A549 (cell line): ENCODE data around the gene MAPK4. TPM values are rescaled to one million over a fixed set of nuclear protein-coding genes. Genes with fewer than 3 reads are reported as not detected.

Source experiments
- ATAC-seq, 2 experiments: fragments of 200-7000 bp in 1 of 2; fragments of >200 bp in 1 of 2; cut with Nextera tagmentation in 1 of 2; cut with Tn5 transposase in 1 of 2; 3 replicates each; pipeline versions ENCODE4 v1.8.0 to v1.9.1; 2018 to 2020; ENCODE audit warnings: mild to moderate bottlenecking in 1 of 2, moderate library complexity in 1 of 2
- CTCF ChIA-PET: fragments of 300-600 bp; sonication (Branson Sonifier 250); formaldehyde crosslinking; extraction: SDS; loops from one replicate; lab custom pipeline; 2021; ENCODE audit warnings: antibody characterized with exemption, inconsistent platforms; lab: Yijun Ruan, JAX
- POLR2A ChIA-PET: fragments of 350-600 bp; formaldehyde crosslinking; extraction: SDS; loops from one replicate; lab custom pipeline; 2021; ENCODE audit warnings: antibody characterized with exemption, inconsistent platforms; lab: Yijun Ruan, JAX
- DNase-seq, 2 experiments: peaks; one replicate each; pipeline versions ENCODE4 v3.0.0 to v3.0.0-alpha.2; 2011 to 2016; ENCODE audit warnings: low read depth in 1 of 2, low spot score in 1 of 2
- FAIRE-seq: peaks from 2 replicates; lab custom pipeline; 2011; peaks lifted over from hg19 to GRCh38; lab: Jason Lieb, UNC
- H3K27ac ChIP-seq, 2 experiments: fragments of >200 bp; sonication (Bioruptor Twin); formaldehyde crosslinking; 3 replicates each; pipeline ENCODE4 v1.5.1; 2016 to 2017
- H3K4me1 ChIP-seq: fragments of >200 bp; sonication (Bioruptor Twin); formaldehyde crosslinking; 3 replicates; pipeline ENCODE4 v1.6.1; 2016
- H3K4me2 ChIP-seq: fragments of >200 bp; sonication (Bioruptor Twin); formaldehyde crosslinking; 3 replicates; pipeline ENCODE4 v1.6.1; 2016
- H3K4me3 ChIP-seq: fragments of >200 bp; sonication (Bioruptor Twin); formaldehyde crosslinking; 3 replicates; pipeline ENCODE4 v1.5.1; 2016
- H3K9me3 ChIP-seq: fragments of >200 bp; sonication (Bioruptor Twin); formaldehyde crosslinking; 3 replicates; pipeline ENCODE4 v1.6.1; 2016
- BCL3 ChIP-seq: fragments of >200 bp; sonication (Bioruptor Twin); formaldehyde crosslinking; IDR thresholded peaks from 3 replicates; pipeline ENCODE4 v1.6.1; 2016
- BHLHE40 ChIP-seq: IDR thresholded peaks from 2 replicates; pipeline ENCODE4 v1.6.1; 2012; ENCODE audit warnings: low read depth, low read length, inconsistent platforms
- CHD4 ChIP-seq: fragments of 200-600 bp; sonication (generic); IDR thresholded peaks from 2 replicates; pipeline ENCODE4 v1.6.1; 2016; ENCODE audit warnings: antibody characterized with exemption, mild to moderate bottlenecking, borderline replicate concordance
- EHMT2 ChIP-seq: fragments of 200-600 bp; sonication (generic); IDR thresholded peaks from 2 replicates; pipeline ENCODE4 v1.6.1; 2016; ENCODE audit warnings: antibody characterized with exemption, low read depth, mild to moderate bottlenecking, moderate library complexity
- EP300 ChIP-seq, 2 experiments: fragments of >200 bp; sonication (Bioruptor Twin); formaldehyde crosslinking; IDR thresholded peaks; 2 replicates in 1 of 2; 3 replicates in 1 of 2; pipeline ENCODE4 v1.6.1; 2016 to 2017
- ESRRA ChIP-seq: fragments of 150-350 bp; IDR thresholded peaks from 2 replicates; pipeline ENCODE4 v1.6.1; 2014; ENCODE audit warnings: mild to moderate bottlenecking, low read length, borderline replicate concordance
- FOXS1 ChIP-seq: fragments of 250-450 bp; sonication (Bioruptor Pico); IDR thresholded peaks from 2 replicates; pipeline ENCODE4 v1.5.0; 2020; ENCODE audit warnings: mild to moderate bottlenecking, moderate library complexity
- HDAC2 ChIP-seq: fragments of 200-600 bp; sonication (generic); IDR thresholded peaks from 2 replicates; pipeline ENCODE4 v1.6.1; 2016
- HES2 ChIP-seq: fragments of >200 bp; sonication (Bioruptor Twin); formaldehyde crosslinking; IDR thresholded peaks from 2 replicates; pipeline ENCODE4 v1.6.1; 2016
- HEYL ChIP-seq: fragments of 250-450 bp; sonication (Bioruptor Pico); IDR thresholded peaks from 2 replicates; pipeline ENCODE4 v1.8.0; 2021; ENCODE audit warnings: mild to moderate bottlenecking, moderate library complexity
- HMGXB4 ChIP-seq: fragments of 250-450 bp; sonication (Bioruptor Pico); IDR thresholded peaks from 2 replicates; pipeline ENCODE4 v1.5.0; 2021; ENCODE audit warnings: mild to moderate bottlenecking, moderate library complexity, borderline replicate concordance
- HOXA7 ChIP-seq: fragments of 250-450 bp; sonication (Bioruptor Pico); IDR thresholded peaks from 2 replicates; pipeline ENCODE4 v1.5.0; 2020; ENCODE audit warnings: mild to moderate bottlenecking, moderate library complexity
- HOXB13 ChIP-seq: fragments of 250-450 bp; sonication (Bioruptor Pico); IDR thresholded peaks from 2 replicates; pipeline ENCODE4 v1.5.0; 2020; ENCODE audit warnings: low read depth, mild to moderate bottlenecking, moderate library complexity
- HOXB5 ChIP-seq: fragments of 250-450 bp; sonication (Bioruptor Pico); IDR thresholded peaks from 2 replicates; pipeline ENCODE4 v1.5.0; 2020; ENCODE audit warnings: mild to moderate bottlenecking, moderate library complexity
- KDM1A ChIP-seq: fragments of 200-600 bp; sonication (generic); IDR thresholded peaks from 2 replicates; pipeline ENCODE4 v1.6.1; 2016; ENCODE audit warnings: low read depth, mild to moderate bottlenecking
- MAFK ChIP-seq: fragments of 450-650 bp; IDR thresholded peaks from 2 replicates; pipeline ENCODE4 v1.6.1; 2014; ENCODE audit not compliant: partially characterized antibody
- MYC ChIP-seq: IDR thresholded peaks from 2 replicates; pipeline ENCODE4 v1.6.1; 2012; ENCODE audit warnings: mild to moderate bottlenecking, inconsistent platforms, low read length, improper control_type of control experiment, borderline replicate concordance
- NFE2L2 ChIP-seq: fragments of 150-350 bp; conservative IDR thresholded peaks from 2 replicates; pipeline ENCODE4 v1.6.1; 2014; ENCODE audit warnings: low read length
- NR3C1 ChIP-seq: fragments of >200 bp; sonication (Bioruptor Twin); formaldehyde crosslinking; IDR thresholded peaks from 3 replicates; pipeline ENCODE4 v1.6.1; 2017
- PHF8 ChIP-seq: fragments of 200-600 bp; sonication (generic); IDR thresholded peaks from 2 replicates; pipeline ENCODE4 v1.6.1; 2016; ENCODE audit warnings: low read depth, mild to moderate bottlenecking, antibody characterized with exemption, moderate library complexity, borderline replicate concordance
- RAD21 ChIP-seq, 2 experiments: fragments of >200 bp in 1 of 2; sonication (Bioruptor Twin) in 1 of 2; formaldehyde crosslinking in 1 of 2; IDR thresholded peaks in 1 of 2; conservative IDR thresholded peaks in 1 of 2; 2 replicates in 1 of 2; 3 replicates in 1 of 2; pipeline ENCODE4 v1.6.1; 2012 to 2018; ENCODE audit warnings: inconsistent platforms in 1 of 2
- RARB ChIP-seq: fragments of 250-450 bp; sonication (Bioruptor Pico); IDR thresholded peaks from 2 replicates; pipeline ENCODE4 v1.8.0; 2021; ENCODE audit warnings: mild to moderate bottlenecking, moderate library complexity
- RNF2 ChIP-seq: fragments of 200-600 bp; sonication (generic); IDR thresholded peaks from 2 replicates; pipeline ENCODE4 v1.6.1; 2016; ENCODE audit warnings: low read depth, mild to moderate bottlenecking, antibody characterized with exemption, moderate library complexity, borderline replicate concordance
- SMC3 ChIP-seq: fragments of >200 bp; sonication (Bioruptor Twin); formaldehyde crosslinking; IDR thresholded peaks from 3 replicates; pipeline ENCODE4 v1.6.1; 2018; ENCODE audit warnings: inconsistent platforms
- TFCP2L1 ChIP-seq: fragments of 250-450 bp; sonication (Bioruptor Pico); IDR thresholded peaks from 2 replicates; pipeline ENCODE4 v1.5.0; 2021; ENCODE audit warnings: mild to moderate bottlenecking
- TP53 ChIP-seq: fragments of 250-450 bp; sonication (Bioruptor Pico); IDR thresholded peaks from 2 replicates; pipeline ENCODE4 v1.5.0; 2021; ENCODE audit warnings: mild to moderate bottlenecking, moderate library complexity
- ZC3H11A ChIP-seq: fragments of 450-650 bp; IDR thresholded peaks from 2 replicates; pipeline ENCODE4 v1.6.1; 2014; ENCODE audit warnings: antibody characterized with exemption, mild to moderate bottlenecking
- ZSCAN20 ChIP-seq: fragments of 250-450 bp; sonication (Bioruptor Pico); IDR thresholded peaks from 2 replicates; pipeline ENCODE4 v1.8.0; 2022; ENCODE audit warnings: mild to moderate bottlenecking, moderate library complexity
- WGBS: methylation state at CpG from one replicate; pipeline ENCODE4 v1.1.6; 2017; ENCODE audit errors: missing lambda C conversion rate; 5-methylcytosine and 5-hydroxymethylcytosine counted together
- polyA plus RNA-seq, 4 experiments: library from polyadenylated mRNA; depleted of rRNA in 3 of 4; stranded (reverse); fragments of >200 nt; fragmentation: RNase III in 1 of 4; extraction: RNeasy Plus Mini Kit Qiagen cat#74134 plus additional on column Dnase treatment in 1 of 4; gene quantifications; 2 replicates in 3 of 4; 3 replicates in 1 of 4; pipeline ENCODE4 v1.2.3, GENCODE V29; 2011 to 2017

MAPK4 gene
- polyA plus RNA-seq, 2 of the 4 experiments (the other 2 are of a cell fraction): 0.01 TPM; not detected in 1

GRCh38 chr18:50680966-50681365 lies 121.1 kb downstream of the MAPK4 start:
- H3K4me1 ChIP-seq: no peaks in the 10 kb centered on the region
- WGBS: 4% methylated on average over 1 of the region's 1 CpG
- ChIA-PET POLR2A (no interaction called here), CTCF (no interaction called here)
- H3K4me2 ChIP-seq: no peak overlapping the region
- H3K9me3 ChIP-seq: no peaks in the 10 kb centered on the region
- H3K4me3 ChIP-seq: no peak overlapping the region
- no peak for FAIRE-seq
- DNase-seq: no peak
- TF ChIP-seq HOXB13 (CRISPR knock-in tag) (no peak), PHF8 (no peak)
- ATAC-seq: no peak
- H3K27ac ChIP-seq: no peak overlapping the region

GRCh38 chr18:50682852-50683251 lies 123.0 kb downstream of the MAPK4 start:
- WGBS: 14% methylated on average over 1 of the region's 1 CpG
- Histone ChIP-seq H3K4me3 (no peak overlapping the region), H3K4me2 (no peak overlapping the region), H3K9me3 (no peaks in the 10 kb centered on the region)
- no peak for DNase-seq
- TF ChIP-seq RAD21 (conservative IDR thresholded peaks at IDR 0.05 in 1 of 2, IDR thresholded peaks at IDR 0.05 in 1 of 2) (no peak), HEYL (no peak), SMC3 (no peak), EHMT2 (no peak), NFE2L2 (no peak), MYC (no peak), TFCP2L1 (CRISPR knock-in tag) (no peak), ZC3H11A (no peak), BHLHE40 (no peak), ESRRA (no peak)
- TF ChIP-seq, all 56 proteins: peak for 0
- H3K27ac ChIP-seq: no peak overlapping the region
- ChIA-PET CTCF (no interaction called here), POLR2A (no interaction called here)
- no peaks in the 10 kb centered on the region for H3K4me1 ChIP-seq
- FAIRE-seq (no peak), ATAC-seq (no peak)

GRCh38 chr18:50686409-50686808 lies 126.5 kb downstream of the MAPK4 start:
- H3K9me3 ChIP-seq: no peaks in the 10 kb centered on the region
- FAIRE-seq (no peak), DNase-seq (no peak), ATAC-seq (no peak)
- H3K4me1 ChIP-seq: no peaks in the 10 kb centered on the region
- no peak overlapping the region for H3K4me3 ChIP-seq
- no peak overlapping the region for H3K27ac ChIP-seq
- ChIA-PET POLR2A (no interaction called here), CTCF (interaction anchor here (1.3 kb wide), 1 partner anchor 14 kb away, joined by 3 read pairs; no protein-coding TSS in a partner anchor)
- TF ChIP-seq BCL3 (no peak), ZSCAN20 (no peak), KDM1A (no peak)
- WGBS: 33% methylated on average over 8 of the region's 8 CpGs
- no peak overlapping the region for H3K4me2 ChIP-seq

- DNase-seq (no peak), FAIRE-seq (no peak), ATAC-seq (no peak)
- 35% methylated on average over 5 of the region's 11 CpGs for WGBS
- H3K4me2 ChIP-seq: no peak overlapping the region
- H3K27ac ChIP-seq: no peak overlapping the region
- no peaks in the 10 kb centered on the region for H3K4me1 ChIP-seq
- H3K4me3 ChIP-seq: no peak overlapping the region
- H3K9me3 ChIP-seq: no peaks in the 10 kb centered on the region
- POLR2A ChIA-PET: no interaction called here
- CTCF ChIA-PET: no interaction called here
- TF ChIP-seq HOXB13 (CRISPR knock-in tag) (no peak), HOXA7 (CRISPR knock-in tag) (no peak)
Observed at GRCh38 chr18:50687491-50687890, 127.6 kb downstream of the MAPK4 start.

GRCh38 chr18:50689578-50689977 lies 129.7 kb downstream of the MAPK4 start:
- Histone ChIP-seq H3K4me1 (no peaks in the 10 kb centered on the region), H3K9me3 (no peaks in the 10 kb centered on the region), H3K4me2 (no peak overlapping the region), H3K4me3 (no peak overlapping the region), H3K27ac (no peak overlapping the region)
- ChIA-PET CTCF (interaction anchor here (1.2 kb wide), 1 partner anchor 10 kb away, joined by 4 read pairs; no protein-coding TSS in a partner anchor), POLR2A (no interaction called here)
- 58% methylated on average over 6 of the region's 6 CpGs for WGBS
- TF ChIP-seq TP53 (CRISPR knock-in tag): no peak
- TF ChIP-seq MAFK: no peak
- no peak for TF ChIP-seq HES2
- no peak for TF ChIP-seq RARB
- TF ChIP-seq FOXS1 (CRISPR knock-in tag): no peak
- TF ChIP-seq HDAC2: no peak
- TF ChIP-seq RNF2: no peak
- no peak for TF ChIP-seq HOXB5 (CRISPR knock-in tag)
- TF ChIP-seq ZC3H11A: no peak
- TF ChIP-seq CHD4: no peak
- TF ChIP-seq EP300 (IDR thresholded peaks at IDR 0.05): no peak
- no peak for TF ChIP-seq NR3C1
- no peak for TF ChIP-seq HMGXB4 (CRISPR knock-in tag)
- FAIRE-seq: no peak
- no peak for ATAC-seq
- DNase-seq: no peak
